GM23338 (cell line): ENCODE measurements around the gene ZNF217. TPM values are rescaled to one million over a fixed set of nuclear protein-coding genes. Genes with fewer than 3 reads are reported as not detected.

Source experiments
- EZH2phosphoT487 ChIP-seq: fragments of 200-600 bp; sonication (generic); IDR thresholded peaks from one replicate; pipeline ENCODE4 v1.8.1; 2018; ENCODE audit warnings: antibody characterized with exemption; ENCODE audit not compliant: unreplicated experiment
- NANOG ChIP-seq: IDR thresholded peaks from 2 replicates; pipeline ENCODE4 v1.6.1; 2016; ENCODE audit warnings: antibody characterized with exemption, borderline replicate concordance
- POLR2AphosphoS5 ChIP-seq: IDR thresholded peaks from 2 replicates; pipeline ENCODE4 v1.6.1; 2016; ENCODE audit warnings: antibody characterized with exemption, low read depth
- polyA plus RNA-seq: library from polyadenylated mRNA; unstranded; fragments of >200 nt; fragmentation: Nextera tagmentation; extraction: Ambion mirVana; gene quantifications from 2 replicates; pipeline ENCODE4 v1.2.1, GENCODE V29; 2016
- total RNA-seq: library from RNA; depleted of rRNA; stranded (reverse); fragments of >200 nt; shearing (Covaris generic); gene quantifications from 2 replicates; pipeline ENCODE4 v1.2.3, GENCODE V29; 2014
- TF ChIP-seq, protein P1 (sequence below), 2 experiments: fragments of 200-600 bp in 1 of 2; sonication (generic) in 1 of 2; conservative IDR thresholded peaks; 2 replicates each; pipeline versions ENCODE4 v1.5.1 to v1.6.1; 2016 to 2017; ENCODE audit warnings: antibody characterized with exemption in 2 of 2, low read depth in 2 of 2, mild to moderate bottlenecking in 2 of 2, moderate library complexity in 1 of 2
- TF ChIP-seq, protein P2 (sequence below): fragments of 250-450 bp; sonication (Bioruptor Pico); IDR thresholded peaks from 2 replicates; pipeline ENCODE4 v1.5.0; 2020; ENCODE audit warnings: mild to moderate bottlenecking, moderate library complexity

ZNF217 gene
- total and polyA plus RNA-seq, 2 experiments from 2014 or later, result 32.8 to 78.0 TPM

DNA sequence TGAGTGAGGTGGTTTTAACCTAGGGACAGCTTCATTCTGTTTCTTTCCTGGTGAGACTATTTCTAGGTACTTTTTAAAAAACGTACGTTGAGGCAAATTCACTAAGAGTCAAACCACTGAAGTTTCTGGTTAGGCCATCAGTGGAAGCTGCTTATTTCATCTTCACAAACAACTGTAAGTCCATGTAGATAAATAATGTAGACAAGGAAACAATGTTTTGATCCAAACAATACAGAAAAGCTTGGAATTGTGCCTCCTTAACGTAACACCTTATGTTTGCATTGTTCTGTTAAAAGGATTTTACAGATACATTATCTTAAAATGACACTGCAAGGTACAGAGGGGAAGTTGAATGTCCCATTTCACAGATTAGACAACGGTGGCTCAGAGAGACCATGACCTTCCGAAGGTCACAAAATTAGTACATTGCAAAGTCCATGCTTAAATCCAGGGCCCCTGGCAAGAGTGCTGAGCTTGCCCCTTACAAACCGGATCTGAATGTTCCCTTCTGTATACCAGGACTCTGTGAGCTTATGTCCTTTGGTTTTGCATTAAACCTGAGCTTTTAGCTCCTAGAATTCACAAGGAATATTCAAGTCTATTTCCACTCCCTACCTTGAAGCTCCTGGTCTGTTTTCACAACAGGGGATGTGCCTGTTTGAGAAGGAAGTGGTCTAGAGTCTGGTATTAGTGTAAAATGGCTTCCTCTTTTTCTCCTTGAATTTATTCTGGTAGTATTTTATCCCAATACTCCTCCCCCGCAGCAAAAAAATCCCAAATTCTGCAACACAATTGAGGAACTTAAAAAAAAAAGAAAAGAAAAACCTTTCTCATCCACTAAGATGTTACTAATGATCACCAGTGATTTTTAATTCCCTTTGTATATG lies 28.9 kb upstream of the ZNF217 start (continued):
- TF ChIP-seq EZH2phosphoT487 (no peak), NANOG (no peak), POLR2AphosphoS5 (no peak)
- TF ChIP-seq, protein P1, sequence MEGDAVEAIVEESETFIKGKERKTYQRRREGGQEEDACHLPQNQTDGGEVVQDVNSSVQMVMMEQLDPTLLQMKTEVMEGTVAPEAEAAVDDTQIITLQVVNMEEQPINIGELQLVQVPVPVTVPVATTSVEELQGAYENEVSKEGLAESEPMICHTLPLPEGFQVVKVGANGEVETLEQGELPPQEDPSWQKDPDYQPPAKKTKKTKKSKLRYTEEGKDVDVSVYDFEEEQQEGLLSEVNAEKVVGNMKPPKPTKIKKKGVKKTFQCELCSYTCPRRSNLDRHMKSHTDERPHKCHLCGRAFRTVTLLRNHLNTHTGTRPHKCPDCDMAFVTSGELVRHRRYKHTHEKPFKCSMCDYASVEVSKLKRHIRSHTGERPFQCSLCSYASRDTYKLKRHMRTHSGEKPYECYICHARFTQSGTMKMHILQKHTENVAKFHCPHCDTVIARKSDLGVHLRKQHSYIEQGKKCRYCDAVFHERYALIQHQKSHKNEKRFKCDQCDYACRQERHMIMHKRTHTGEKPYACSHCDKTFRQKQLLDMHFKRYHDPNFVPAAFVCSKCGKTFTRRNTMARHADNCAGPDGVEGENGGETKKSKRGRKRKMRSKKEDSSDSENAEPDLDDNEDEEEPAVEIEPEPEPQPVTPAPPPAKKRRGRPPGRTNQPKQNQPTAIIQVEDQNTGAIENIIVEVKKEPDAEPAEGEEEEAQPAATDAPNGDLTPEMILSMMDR (conservative IDR thresholded peaks at IDR 0.05; ENCODE audit: low read depth in 2 of 2), result no peak
- TF ChIP-seq, protein P2, sequence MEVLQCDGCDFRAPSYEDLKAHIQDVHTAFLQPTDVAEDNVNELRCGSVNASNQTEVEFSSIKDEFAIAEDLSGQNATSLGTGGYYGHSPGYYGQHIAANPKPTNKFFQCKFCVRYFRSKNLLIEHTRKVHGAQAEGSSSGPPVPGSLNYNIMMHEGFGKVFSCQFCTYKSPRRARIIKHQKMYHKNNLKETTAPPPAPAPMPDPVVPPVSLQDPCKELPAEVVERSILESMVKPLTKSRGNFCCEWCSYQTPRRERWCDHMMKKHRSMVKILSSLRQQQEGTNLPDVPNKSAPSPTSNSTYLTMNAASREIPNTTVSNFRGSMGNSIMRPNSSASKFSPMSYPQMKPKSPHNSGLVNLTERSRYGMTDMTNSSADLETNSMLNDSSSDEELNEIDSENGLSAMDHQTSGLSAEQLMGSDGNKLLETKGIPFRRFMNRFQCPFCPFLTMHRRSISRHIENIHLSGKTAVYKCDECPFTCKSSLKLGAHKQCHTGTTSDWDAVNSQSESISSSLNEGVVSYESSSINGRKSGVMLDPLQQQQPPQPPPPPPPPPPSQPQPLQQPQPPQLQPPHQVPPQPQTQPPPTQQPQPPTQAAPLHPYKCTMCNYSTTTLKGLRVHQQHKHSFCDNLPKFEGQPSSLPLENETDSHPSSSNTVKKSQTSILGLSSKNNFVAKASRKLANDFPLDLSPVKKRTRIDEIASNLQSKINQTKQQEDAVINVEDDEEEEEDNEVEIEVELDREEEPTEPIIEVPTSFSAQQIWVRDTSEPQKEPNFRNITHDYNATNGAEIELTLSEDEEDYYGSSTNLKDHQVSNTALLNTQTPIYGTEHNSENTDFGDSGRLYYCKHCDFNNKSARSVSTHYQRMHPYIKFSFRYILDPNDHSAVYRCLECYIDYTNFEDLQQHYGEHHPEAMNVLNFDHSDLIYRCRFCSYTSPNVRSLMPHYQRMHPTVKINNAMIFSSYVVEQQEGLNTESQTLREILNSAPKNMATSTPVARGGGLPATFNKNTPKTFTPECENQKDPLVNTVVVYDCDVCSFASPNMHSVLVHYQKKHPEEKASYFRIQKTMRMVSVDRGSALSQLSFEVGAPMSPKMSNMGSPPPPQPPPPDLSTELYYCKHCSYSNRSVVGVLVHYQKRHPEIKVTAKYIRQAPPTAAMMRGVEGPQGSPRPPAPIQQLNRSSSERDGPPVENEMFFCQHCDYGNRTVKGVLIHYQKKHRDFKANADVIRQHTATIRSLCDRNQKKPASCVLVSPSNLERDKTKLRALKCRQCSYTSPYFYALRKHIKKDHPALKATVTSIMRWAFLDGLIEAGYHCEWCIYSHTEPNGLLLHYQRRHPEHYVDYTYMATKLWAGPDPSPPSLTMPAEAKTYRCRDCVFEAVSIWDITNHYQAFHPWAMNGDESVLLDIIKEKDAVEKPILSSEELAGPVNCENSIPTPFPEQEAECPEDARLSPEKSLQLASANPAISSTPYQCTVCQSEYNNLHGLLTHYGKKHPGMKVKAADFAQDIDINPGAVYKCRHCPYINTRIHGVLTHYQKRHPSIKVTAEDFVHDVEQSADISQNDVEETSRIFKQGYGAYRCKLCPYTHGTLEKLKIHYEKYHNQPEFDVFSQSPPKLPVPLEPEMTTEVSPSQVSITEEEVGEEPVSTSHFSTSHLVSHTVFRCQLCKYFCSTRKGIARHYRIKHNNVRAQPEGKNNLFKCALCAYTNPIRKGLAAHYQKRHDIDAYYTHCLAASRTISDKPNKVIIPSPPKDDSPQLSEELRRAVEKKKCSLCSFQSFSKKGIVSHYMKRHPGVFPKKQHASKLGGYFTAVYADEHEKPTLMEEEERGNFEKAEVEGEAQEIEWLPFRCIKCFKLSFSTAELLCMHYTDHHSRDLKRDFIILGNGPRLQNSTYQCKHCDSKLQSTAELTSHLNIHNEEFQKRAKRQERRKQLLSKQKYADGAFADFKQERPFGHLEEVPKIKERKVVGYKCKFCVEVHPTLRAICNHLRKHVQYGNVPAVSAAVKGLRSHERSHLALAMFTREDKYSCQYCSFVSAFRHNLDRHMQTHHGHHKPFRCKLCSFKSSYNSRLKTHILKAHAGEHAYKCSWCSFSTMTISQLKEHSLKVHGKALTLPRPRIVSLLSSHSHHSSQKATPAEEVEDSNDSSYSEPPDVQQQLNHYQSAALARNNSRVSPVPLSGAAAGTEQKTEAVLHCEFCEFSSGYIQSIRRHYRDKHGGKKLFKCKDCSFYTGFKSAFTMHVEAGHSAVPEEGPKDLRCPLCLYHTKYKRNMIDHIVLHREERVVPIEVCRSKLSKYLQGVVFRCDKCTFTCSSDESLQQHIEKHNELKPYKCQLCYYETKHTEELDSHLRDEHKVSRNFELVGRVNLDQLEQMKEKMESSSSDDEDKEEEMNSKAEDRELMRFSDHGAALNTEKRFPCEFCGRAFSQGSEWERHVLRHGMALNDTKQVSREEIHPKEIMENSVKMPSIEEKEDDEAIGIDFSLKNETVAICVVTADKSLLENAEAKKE (CRISPR knock-in tag), result no peak
